Keratinocyte (primary cell): ENCODE measurements around the gene TPPP2.

ENCODE experiments used
- CTCF ChIP-seq, 3 experiments: IDR thresholded peaks in 1 of 3; conservative IDR thresholded peaks in 1 of 3; optimal IDR thresholded peaks in 1 of 3; 2 replicates in 2 of 3; 3 replicates in 1 of 3; pipeline versions ENCODE3 to v1.5.1; 2011; ENCODE audit warnings: low read length in 3 of 3, mild to moderate bottlenecking in 3 of 3, moderate library complexity in 2 of 3, control low read depth in 1 of 3, inconsistent platforms in 1 of 3; ENCODE audit not compliant: insufficient read depth in 2 of 3; ENCODE audit errors: extremely low read depth in 1 of 3
- EZH2 ChIP-seq: IDR thresholded peaks from one replicate; pipeline ENCODE4 v1.6.1; 2012; ENCODE audit warnings: inconsistent platforms, mild to moderate bottlenecking, low read length, moderate library complexity

- no peak for TF ChIP-seq CTCF (optimal IDR thresholded peaks at IDR 0.05 in 1 of 3, IDR thresholded peaks at IDR 0.05 in 1 of 3, conservative IDR thresholded peaks at IDR 0.05 in 1 of 3; ENCODE audit: extremely low read depth in 1 of 3, insufficient read depth in 2 of 3, low read length in 3 of 3)
- no peak for TF ChIP-seq EZH2
These were observed 40.6 kb upstream of the TPPP2 start for GRCh38 chr14:20989471-20989786.
